OCI-LY1 (cell line): Measurements from ENCODE around the gene GHRL.

ENCODE experiments used
- H2AFZ ChIP-seq: fragments of 200-600 bp; sonication (generic), shearing (Covaris generic); 2 replicates; pipeline ENCODE4 v1.6.0; 2014; ENCODE audit warnings: antibody characterized with exemption, mild to moderate bottlenecking, low read length
- H3F3A ChIP-seq: fragments of 200-600 bp; sonication (generic), shearing (Covaris generic); 2 replicates; pipeline ENCODE4 v1.6.0; 2014; ENCODE audit warnings: mild to moderate bottlenecking, antibody characterized with exemption, low read length, moderate library complexity; ENCODE audit not compliant: insufficient read depth
- H3K27ac ChIP-seq: fragments of 200-600 bp; sonication (generic); 2 replicates; pipeline ENCODE4 v1.5.1; 2014; ENCODE audit warnings: low read length, mixed run types, mild to moderate bottlenecking, low read depth; ENCODE audit not compliant: poor library complexity, severe bottlenecking
- H3K27me3 ChIP-seq: fragments of 200-600 bp; sonication (generic); 2 replicates; pipeline ENCODE4 v1.6.0; 2014; ENCODE audit warnings: antibody characterized with exemption, mild to moderate bottlenecking, low read length, moderate library complexity; ENCODE audit not compliant: insufficient read depth
- H3K36me3 ChIP-seq: fragments of 200-600 bp; sonication (generic); 2 replicates; pipeline ENCODE4 v1.6.1; 2014; ENCODE audit warnings: mild to moderate bottlenecking, antibody characterized with exemption, low read length, moderate library complexity, mixed read lengths; ENCODE audit not compliant: insufficient read depth
- H3K4me1 ChIP-seq: fragments of 200-600 bp; sonication (generic); 2 replicates; pipeline ENCODE4 v1.5.1; 2014; ENCODE audit warnings: mild to moderate bottlenecking, low read length, moderate library complexity; ENCODE audit not compliant: insufficient read depth, severe bottlenecking
- H3K4me2 ChIP-seq: fragments of 200-600 bp; sonication (generic), shearing (Covaris generic); 2 replicates; pipeline ENCODE4 v1.6.1; 2014; ENCODE audit warnings: low read length
- H3K4me3 ChIP-seq: fragments of 200-600 bp; sonication (generic); 2 replicates; pipeline ENCODE4 v1.5.1; 2014; ENCODE audit warnings: low read length, low read depth, mild to moderate bottlenecking, mixed read lengths; ENCODE audit not compliant: poor library complexity, severe bottlenecking
- H3K79me2 ChIP-seq: fragments of 200-600 bp; shearing (Covaris generic); 2 replicates; pipeline ENCODE4 v1.6.1; 2016; ENCODE audit warnings: mixed run types, low read length, mixed read lengths; ENCODE audit not compliant: insufficient read depth
- H3K9ac ChIP-seq: fragments of 200-600 bp; sonication (generic), shearing (Covaris generic); 2 replicates; pipeline ENCODE4 v1.6.1; 2014; ENCODE audit warnings: mild to moderate bottlenecking, low read length, mixed read lengths
- H3K9me2 ChIP-seq: fragments of 200-600 bp; sonication (generic), shearing (Covaris generic); 2 replicates; pipeline ENCODE4 v1.6.1; 2014; ENCODE audit warnings: low read depth, mild to moderate bottlenecking, low read length, mixed read lengths
- H3K9me3 ChIP-seq: fragments of 200-600 bp; shearing (Covaris generic); 2 replicates; pipeline ENCODE4 v1.6.1; 2014; ENCODE audit warnings: low read length, mixed read lengths
- H4K20me1 ChIP-seq: fragments of 200-600 bp; sonication (generic), shearing (Covaris generic); 2 replicates; pipeline ENCODE4 v1.6.0; 2016; ENCODE audit warnings: mild to moderate bottlenecking, low read length; ENCODE audit not compliant: insufficient read depth
- EZH2 ChIP-seq: fragments of 200-600 bp; sonication (generic), shearing (Covaris generic); IDR thresholded peaks from 2 replicates; pipeline ENCODE4 v1.8.0; 2017; ENCODE audit warnings: borderline replicate concordance, mixed run types, mild to moderate bottlenecking, antibody characterized with exemption, low read length, moderate library complexity, mixed read lengths
- TF ChIP-seq, protein P1 (sequence below): fragments of 200-600 bp; sonication (generic), shearing (Covaris generic); IDR thresholded peaks from 2 replicates; pipeline ENCODE4 v1.5.1; 2017; ENCODE audit warnings: mild to moderate bottlenecking, antibody characterized with exemption, low read length, moderate library complexity, mixed read lengths

GHRL gene, protein sequence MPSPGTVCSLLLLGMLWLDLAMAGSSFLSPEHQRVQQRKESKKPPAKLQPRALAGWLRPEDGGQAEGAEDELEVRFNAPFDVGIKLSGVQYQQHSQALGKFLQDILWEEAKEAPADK

DNA sequence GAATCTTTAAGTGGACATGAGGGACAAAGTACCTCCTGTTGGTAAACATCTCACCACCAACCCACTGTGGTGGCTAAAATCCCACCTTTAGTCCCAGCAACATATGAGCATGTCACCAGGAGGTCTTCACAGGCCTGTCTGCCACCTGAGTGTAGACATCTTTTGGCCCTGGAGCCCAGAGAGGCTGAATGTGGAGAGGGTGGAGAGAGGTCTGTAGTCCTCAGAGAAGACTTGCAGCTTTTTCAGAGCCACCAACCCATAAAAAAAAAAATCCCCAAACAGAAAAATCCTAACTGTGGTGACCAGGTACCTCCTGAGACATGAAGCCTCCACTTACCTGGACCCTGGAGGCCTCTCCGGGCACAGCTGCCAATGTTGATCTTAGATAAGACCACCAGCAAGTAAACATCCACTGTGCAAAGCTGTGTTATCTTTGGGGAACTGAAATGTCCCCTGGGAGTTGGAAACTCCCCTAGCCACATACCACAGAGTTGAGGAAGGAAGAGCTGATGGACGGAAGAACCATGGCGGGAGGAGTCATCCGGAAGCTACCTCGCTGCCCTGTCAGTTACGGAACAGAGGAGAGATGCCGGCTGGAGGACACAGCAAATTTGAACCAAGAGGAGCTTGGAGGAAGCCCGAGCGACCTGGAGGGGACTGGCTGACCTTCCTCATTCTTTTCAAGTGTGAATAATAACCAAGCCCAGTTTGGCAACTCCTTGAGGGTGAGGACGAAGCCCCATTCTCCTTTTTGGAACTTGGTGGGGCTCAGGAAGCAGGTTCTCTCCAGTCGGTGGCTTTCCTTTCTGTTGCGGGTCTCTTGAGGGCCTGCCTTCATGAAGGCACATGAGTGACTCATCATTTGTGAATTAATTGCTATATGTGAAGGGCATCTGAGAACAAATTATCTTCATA lies at the start of gene GHRL:
Gene GHRL (minus strand): TSS at position 443 of the 915 bp plus-strand sequence. CDS start 2,767 bp downstream, outside the sequence.
- Histone ChIP-seq H3K9me3 (no peaks in the 10 kb centered on the region), H3K36me3 (peaks cover 51% of the 10 kb centered on the region), H3K27me3 (no peaks in the 10 kb centered on the region), H3K9me2 (no peaks in the 10 kb centered on the region), H3K79me2 (no peaks in the 10 kb centered on the region), H3K4me1 (peaks cover 18% of the 10 kb centered on the region), H3K27ac (peak within 1 kb of the TSS; percentile 81), H3K4me3 (peak within 1 kb of the TSS; percentile 18), H4K20me1 (no peaks in the 10 kb centered on the region), H3F3A (no peaks in the 10 kb centered on the region), H3K9ac (peak within 1 kb of the TSS; percentile 13; the same call in 1 of the 2 replicates), H3K4me2 (peak within 1 kb of the TSS; percentile 39), H2AFZ (no peak within 1 kb of the TSS)
- TF ChIP-seq, protein P1, sequence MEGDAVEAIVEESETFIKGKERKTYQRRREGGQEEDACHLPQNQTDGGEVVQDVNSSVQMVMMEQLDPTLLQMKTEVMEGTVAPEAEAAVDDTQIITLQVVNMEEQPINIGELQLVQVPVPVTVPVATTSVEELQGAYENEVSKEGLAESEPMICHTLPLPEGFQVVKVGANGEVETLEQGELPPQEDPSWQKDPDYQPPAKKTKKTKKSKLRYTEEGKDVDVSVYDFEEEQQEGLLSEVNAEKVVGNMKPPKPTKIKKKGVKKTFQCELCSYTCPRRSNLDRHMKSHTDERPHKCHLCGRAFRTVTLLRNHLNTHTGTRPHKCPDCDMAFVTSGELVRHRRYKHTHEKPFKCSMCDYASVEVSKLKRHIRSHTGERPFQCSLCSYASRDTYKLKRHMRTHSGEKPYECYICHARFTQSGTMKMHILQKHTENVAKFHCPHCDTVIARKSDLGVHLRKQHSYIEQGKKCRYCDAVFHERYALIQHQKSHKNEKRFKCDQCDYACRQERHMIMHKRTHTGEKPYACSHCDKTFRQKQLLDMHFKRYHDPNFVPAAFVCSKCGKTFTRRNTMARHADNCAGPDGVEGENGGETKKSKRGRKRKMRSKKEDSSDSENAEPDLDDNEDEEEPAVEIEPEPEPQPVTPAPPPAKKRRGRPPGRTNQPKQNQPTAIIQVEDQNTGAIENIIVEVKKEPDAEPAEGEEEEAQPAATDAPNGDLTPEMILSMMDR, result no peak
- TF ChIP-seq EZH2, result no peak

DNA sequence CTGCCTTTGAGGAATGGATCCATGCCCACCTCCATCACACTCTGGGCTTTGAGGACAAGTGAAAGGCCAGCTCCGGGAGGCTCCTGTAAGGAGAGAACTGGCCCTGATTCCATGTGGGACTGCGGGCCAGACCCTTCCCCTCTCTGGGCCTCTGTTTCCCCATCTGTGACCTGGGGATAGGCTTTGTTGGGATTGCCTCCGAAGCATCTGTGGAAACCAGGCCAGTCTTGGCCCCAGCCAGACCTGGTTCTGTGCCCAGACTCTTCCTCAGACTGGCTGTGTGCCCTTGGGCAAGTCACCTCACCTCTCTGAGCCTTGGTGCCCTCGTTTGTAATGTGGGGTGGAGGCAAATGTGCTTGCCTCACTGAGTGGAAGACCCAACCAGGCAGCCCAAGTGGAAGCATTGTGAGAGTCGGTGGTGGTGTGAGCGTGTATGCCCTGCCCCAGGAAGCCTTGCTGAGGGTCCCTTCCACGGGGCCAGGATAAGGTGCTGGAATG lies 49.2 kb upstream of the GHRL start:
- Histone ChIP-seq H2AFZ (no peak overlapping the region), H3K4me2 (no peak overlapping the region), H4K20me1 (no peaks in the 10 kb centered on the region), H3K27me3 (peaks cover 20% of the 10 kb centered on the region), H3K4me1 (no peaks in the 10 kb centered on the region), H3K9ac (no peak overlapping the region), H3F3A (no peaks in the 10 kb centered on the region), H3K79me2 (no peaks in the 10 kb centered on the region), H3K36me3 (no peaks in the 10 kb centered on the region), H3K9me3 (no peaks in the 10 kb centered on the region), H3K4me3 (no peak overlapping the region), H3K9me2 (no peaks in the 10 kb centered on the region), H3K27ac (no peak overlapping the region)
- TF ChIP-seq EZH2, result no peak
- TF ChIP-seq, protein P1, result no peak

DNA sequence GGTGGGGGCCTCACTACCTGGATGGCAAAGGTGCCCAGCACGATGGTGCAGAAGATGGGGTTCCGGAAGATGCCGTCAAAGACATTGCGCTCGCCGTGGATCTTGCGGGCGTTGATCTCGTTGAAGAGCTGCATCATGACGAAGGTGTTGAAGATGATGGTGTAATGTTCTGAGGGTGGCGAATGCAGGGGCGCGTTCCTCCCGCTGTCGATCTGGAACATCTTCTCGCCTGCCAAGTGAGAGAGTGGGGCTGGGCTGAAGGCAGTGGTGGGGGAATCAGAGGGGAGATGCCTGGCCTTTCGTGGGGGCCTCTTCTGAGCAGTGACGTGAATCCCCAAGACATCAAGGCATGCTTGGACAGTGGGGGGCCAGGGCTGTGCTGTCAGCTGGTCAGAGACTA lies 47.7 kb upstream of the GHRL start:
- Histone ChIP-seq H3K4me2 (no peak overlapping the region), H3F3A (no peaks in the 10 kb centered on the region), H4K20me1 (no peaks in the 10 kb centered on the region), H3K9ac (no peak overlapping the region), H3K4me3 (no peak overlapping the region), H2AFZ (no peak overlapping the region), H3K27ac (no peak overlapping the region), H3K27me3 (peaks cover 15% of the 10 kb centered on the region), H3K9me2 (no peaks in the 10 kb centered on the region), H3K36me3 (no peaks in the 10 kb centered on the region), H3K4me1 (no peaks in the 10 kb centered on the region), H3K9me3 (no peaks in the 10 kb centered on the region), H3K79me2 (no peaks in the 10 kb centered on the region)
- TF ChIP-seq, protein P1, result no peak
- no peak for TF ChIP-seq EZH2
